ENCODE data around the gene SRGAP1.
"Not testable (repeated sequence)": the region's sequence is repeated elsewhere in the genome, so short reads cannot be mapped to it uniquely, and the experiment has no call there.

Gene SRGAP1

GRCh38 chr12:63857771-63858670 is 13.5 kb downstream of the SRGAP1 start:
- Histone ChIP-seq H3K36me3 (ENCODE audit: insufficient read depth, low read length) (no peaks in the 10 kb centered on the region), H3F3A (ENCODE audit: insufficient read depth, low read length) (no peaks in the 10 kb centered on the region), H2AFZ (ENCODE audit: low read length) (no peak overlapping the region), H3K9ac (ENCODE audit: low read length) (no peak overlapping the region), H3K27me3 (ENCODE audit: insufficient read depth, low read length) (0 out of 2 replicates have a peak, but pooled peaks cover 2% of the 10 kb centered on the region), H3K79me2 (ENCODE audit: insufficient read depth, low read length) (no peaks in the 10 kb centered on the region), H3K4me2 (ENCODE audit: low read length) (no peak overlapping the region), H4K20me1 (ENCODE audit: insufficient read depth, low read length) (no peaks in the 10 kb centered on the region), H3K4me3 (ENCODE audit: low read depth, low read length, poor library complexity, severe bottlenecking) (no peak overlapping the region), H3K9me2 (ENCODE audit: low read depth, low read length) (no peaks in the 10 kb centered on the region), H3K9me3 (ENCODE audit: low read length) (no peaks in the 10 kb centered on the region), H3K27ac (ENCODE audit: low read depth, low read length, poor library complexity, severe bottlenecking) (no peak overlapping the region), H3K4me1 (ENCODE audit: insufficient read depth, low read length, severe bottlenecking) (no peaks in the 10 kb centered on the region)
- TF ChIP-seq EZH2 (IDR thresholded peaks at IDR 0.05; ENCODE audit: borderline replicate concordance, low read length) (no peak), CTCF (IDR thresholded peaks at IDR 0.05; ENCODE audit: low read length) (no peak)

DNA sequence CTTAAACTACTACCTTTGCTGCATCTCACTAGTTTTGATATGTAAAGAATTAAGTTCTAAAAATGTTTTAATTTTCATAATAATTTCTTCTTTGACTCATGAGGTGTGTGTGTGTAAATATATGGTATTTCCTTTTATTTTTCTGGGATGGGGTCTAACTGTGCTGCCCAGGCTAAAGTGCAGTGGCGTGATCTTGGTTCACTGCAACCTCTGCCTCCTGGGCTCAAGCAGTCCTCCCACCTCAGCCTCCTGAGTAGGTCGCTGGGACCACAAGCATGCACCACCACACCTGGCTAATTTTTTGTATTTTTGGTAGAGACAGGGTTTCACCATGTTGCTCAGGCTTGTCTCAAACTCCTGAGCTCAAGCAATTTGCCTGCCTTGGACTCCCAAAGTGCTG is 15.4 kb downstream of the SRGAP1 start:
- H2AFZ ChIP-seq (ENCODE audit: low read length); H3K27me3 ChIP-seq (ENCODE audit: insufficient read depth, low read length); H3K9me3 ChIP-seq (ENCODE audit: low read length); H3K4me3 ChIP-seq (ENCODE audit: low read depth, low read length, poor library complexity, severe bottlenecking); H3K4me1 ChIP-seq (ENCODE audit: insufficient read depth, low read length, severe bottlenecking); H3K79me2 ChIP-seq (ENCODE audit: insufficient read depth, low read length); H3F3A ChIP-seq (ENCODE audit: insufficient read depth, low read length); H3K4me2 ChIP-seq (ENCODE audit: low read length); H3K36me3 ChIP-seq (ENCODE audit: insufficient read depth, low read length); H3K9ac ChIP-seq (ENCODE audit: low read length); H3K27ac ChIP-seq (ENCODE audit: low read depth, low read length, poor library complexity, severe bottlenecking); H3K9me2 ChIP-seq (ENCODE audit: low read depth, low read length); H4K20me1 ChIP-seq (ENCODE audit: insufficient read depth, low read length): not testable (repeated sequence)

GRCh38 chr12:63862187-63862968 is 17.9 kb downstream of the SRGAP1 start:
- Histone ChIP-seq H3K27ac (ENCODE audit: low read depth, low read length, poor library complexity, severe bottlenecking) (no peak overlapping the region), H3K9me2 (ENCODE audit: low read depth, low read length) (no peaks in the 10 kb centered on the region), H4K20me1 (ENCODE audit: insufficient read depth, low read length) (no peaks in the 10 kb centered on the region), H3K36me3 (ENCODE audit: insufficient read depth, low read length) (no peaks in the 10 kb centered on the region), H3K4me2 (ENCODE audit: low read length) (no peak overlapping the region), H3K9me3 (ENCODE audit: low read length) (no peaks in the 10 kb centered on the region), H2AFZ (ENCODE audit: low read length) (no peak overlapping the region), H3K4me3 (ENCODE audit: low read depth, low read length, poor library complexity, severe bottlenecking) (no peak overlapping the region), H3K27me3 (ENCODE audit: insufficient read depth, low read length) (no peaks in the 10 kb centered on the region), H3K9ac (ENCODE audit: low read length) (no peak overlapping the region), H3K4me1 (ENCODE audit: insufficient read depth, low read length, severe bottlenecking) (no peaks in the 10 kb centered on the region), H3K79me2 (ENCODE audit: insufficient read depth, low read length) (no peaks in the 10 kb centered on the region), H3F3A (ENCODE audit: insufficient read depth, low read length) (no peaks in the 10 kb centered on the region)
- no peak for TF ChIP-seq CTCF (IDR thresholded peaks at IDR 0.05; ENCODE audit: low read length)
- TF ChIP-seq EZH2 (IDR thresholded peaks at IDR 0.05; ENCODE audit: borderline replicate concordance, low read length): no peak

Data from OCI-LY1 (cell line).